Lower leg skin (tissue), 3 donors: Measurements from ENCODE around the gene LHFPL3.

ENCODE experiments used
- CTCF ChIP-seq, 3 donors: fragments of 450-650 bp; IDR thresholded peaks; one replicate each; pipeline ENCODE4 v1.5.1; 2016; ENCODE audit warnings: antibody characterized with exemption in 3 of 3, mild to moderate bottlenecking in 3 of 3, moderate library complexity in 2 of 3
- POLR2A ChIP-seq, 2 donors: fragments of 450-650 bp; IDR thresholded peaks; one replicate each; pipeline ENCODE4 v1.6.1; 2016 to 2017; ENCODE audit warnings: antibody characterized with exemption in 2 of 2, mild to moderate bottlenecking in 1 of 2, moderate library complexity in 1 of 2

- TF ChIP-seq CTCF (IDR thresholded peaks at IDR 0.05) (no peak), POLR2A (IDR thresholded peaks at IDR 0.05) (no peak)
Observed at GRCh38 chr7:104434129-104434528, 105.7 kb downstream of the LHFPL3 start.
